ENCODE results near the gene GNGT1. TPM values are rescaled to one million over a fixed set of nuclear protein-coding genes. Genes with fewer than 3 reads are reported as not detected.

Gene GNGT1
- total and polyA plus RNA-seq, 2 of the 8 experiments (the other 6 are each of a cell fraction or from before 2014, with no cell fraction given), result 0.26 TPM; not detected in 1

- TF ChIP-seq ATF3 (IDR thresholded peaks at IDR 0.05; ENCODE audit: insufficient read depth, low read depth, low read length) (no peak), RAD21 (IDR thresholded peaks at IDR 0.05 in 1 of 2, conservative IDR thresholded peaks at IDR 0.05 in 1 of 2; ENCODE audit: low read depth in 2 of 2, low read length in 2 of 2) (no peak), RFX5 (IDR thresholded peaks at IDR 0.05; ENCODE audit: borderline replicate concordance, low read depth, low read length) (no peak), TCF12 (IDR thresholded peaks at IDR 0.05; ENCODE audit: low read depth, low read length) (no peak), HDAC2 (IDR thresholded peaks at IDR 0.05; ENCODE audit: borderline replicate concordance in 1 of 2, low read depth in 2 of 2, low read length in 2 of 2) (no peak), ZNF274 (IDR thresholded peaks at IDR 0.05; ENCODE audit: borderline replicate concordance, extremely low read depth, low read length) (no peak)
- no peak overlapping the region for H2AK5ac ChIP-seq (ENCODE audit: low read depth, low read length)
- no peaks in the 10 kb centered on the region for H3K9me3 ChIP-seq (ENCODE audit: insufficient read depth in 2 of 2, low read depth in 1 of 2, low read length in 1 of 2)
- no peak overlapping the region for H4K5ac ChIP-seq (ENCODE audit: insufficient read length, low read depth, low read length)
- ChIA-PET CTCF (ENCODE audit: partially characterized antibody) (interaction anchor here (1.5 kb wide), 1 partner anchor 18 kb away, joined by 3 read pairs; no protein-coding TSS in a partner anchor), POLR2A (ENCODE audit: partially characterized antibody) (no interaction called here)
- no peak for DNase-seq (ENCODE audit: low read depth in 1 of 2, low spot score in 2 of 2)
- H3K79me1 ChIP-seq (ENCODE audit: low read depth, low read length), result no peaks in the 10 kb centered on the region
- no peak overlapping the region for H2AFZ ChIP-seq (ENCODE audit: low read length)
- no peak overlapping the region for H4K91ac ChIP-seq (replicated peaks; ENCODE audit: insufficient read length, low read length)
- no peak overlapping the region for H3K4ac ChIP-seq (replicated peaks; ENCODE audit: insufficient read length, low read depth, low read length)
- H2BK20ac ChIP-seq (ENCODE audit: low read length), result no peak overlapping the region
- H3K56ac ChIP-seq (replicated peaks; ENCODE audit: insufficient read length, low read depth, low read length), result no peak overlapping the region
- WGBS, 2 experiments (ENCODE audit: extremely low coverage in 1 of 2, insufficient coverage in 1 of 2, insufficient read length in 1 of 2, insufficient replicate concordance in 2 of 2, low coverage in 1 of 2, low lambda C conversion rate in 2 of 2, missing lambda C conversion rate in 1 of 2), result 96% methylated on average over 1 of the region's 1 CpG; no CpG with 5 or more reads in 1 of the 2 experiments
- H3K36me3 ChIP-seq (ENCODE audit: control insufficient read depth in 2 of 4, insufficient read depth in 4 of 4, low read length in 3 of 4), result no peaks in the 10 kb centered on the region
- no peak overlapping the region for H3K4me3 ChIP-seq (ENCODE audit: extremely low read depth in 1 of 4, insufficient read depth in 2 of 4, low read depth in 3 of 4, low read length in 4 of 4)
- H3K4me2 ChIP-seq (ENCODE audit: insufficient read depth in 1 of 2, low read depth in 2 of 2, low read length in 2 of 2), result no peak overlapping the region
- no peak overlapping the region for H2BK12ac ChIP-seq (ENCODE audit: low read depth, low read length)
- no peaks in the 10 kb centered on the region for H3K23me2 ChIP-seq (ENCODE audit: low read depth, low read length)
- no peak overlapping the region for H2BK15ac ChIP-seq (ENCODE audit: low read length)
- H3K9ac ChIP-seq (replicated peaks in 1 of 4; ENCODE audit: extremely low read depth in 1 of 4, low read depth in 3 of 4, low read length in 3 of 4), result no peak overlapping the region
- H3K23ac ChIP-seq (ENCODE audit: insufficient read length), result no peak overlapping the region
- H4K8ac ChIP-seq (ENCODE audit: extremely low read depth, insufficient read depth, low read length), result no peak overlapping the region
- H3K18ac ChIP-seq (ENCODE audit: extremely low read depth, low read length), result no peak overlapping the region
- no peak overlapping the region for H2BK120ac ChIP-seq (replicated peaks; ENCODE audit: low read depth, low read length)
- H3K79me2 ChIP-seq (ENCODE audit: control insufficient read depth in 1 of 2, insufficient read depth in 2 of 2, low read length in 2 of 2), result no peaks in the 10 kb centered on the region
- no peak for FAIRE-seq
- no peak overlapping the region for H3K14ac ChIP-seq (ENCODE audit: insufficient read length)
- H3K27ac ChIP-seq (ENCODE audit: low read depth, low read length), result no peak overlapping the region
- H3K27me3 ChIP-seq (replicated peaks in 1 of 4; ENCODE audit: control insufficient read depth in 3 of 4, extremely low read depth in 1 of 4, insufficient read depth in 3 of 4, low read length in 3 of 4), result peaks cover 0 to 6% (median 2%) of the 10 kb centered on the region in 4 experiments; a peak in 4 of 7 replicates
- no peaks in the 10 kb centered on the region for H3K4me1 ChIP-seq (replicated peaks in 1 of 4; ENCODE audit: control insufficient read depth in 3 of 4, insufficient read depth in 4 of 4, low read length in 3 of 4)
- no peaks in the 10 kb centered on the region for H4K20me1 ChIP-seq (replicated peaks in 1 of 2; ENCODE audit: control insufficient read depth in 1 of 2, insufficient read depth in 2 of 2, low read length in 2 of 2)
- no peak overlapping the region for H2BK5ac ChIP-seq (ENCODE audit: low read depth, low read length)
Measured at GRCh38 chr7:93884541-93884940, 21.8 kb upstream of the GNGT1 start.
